ENCODE measurements around the gene DCDC2C.

DNA sequence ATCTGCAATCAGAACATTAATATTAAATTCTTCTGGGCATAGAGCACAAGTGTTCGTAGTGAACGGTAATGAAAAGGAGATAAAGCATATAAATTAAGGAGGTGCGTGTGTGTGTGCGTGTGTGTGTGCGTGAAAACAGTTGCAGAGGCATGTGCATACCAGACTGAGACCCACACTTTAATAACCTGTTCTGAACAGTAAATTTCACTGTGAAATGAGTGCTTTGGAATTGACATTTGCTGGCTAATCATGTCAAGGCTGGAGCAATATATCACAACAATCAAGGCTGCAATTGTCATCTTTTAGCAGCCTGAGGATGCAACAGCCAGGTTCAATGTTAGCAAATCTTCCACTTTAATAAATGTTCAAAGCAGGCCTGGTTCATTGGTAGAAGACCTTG, 57.9 kb downstream of the DCDC2C start:
- TF ChIP-seq, protein P1, sequence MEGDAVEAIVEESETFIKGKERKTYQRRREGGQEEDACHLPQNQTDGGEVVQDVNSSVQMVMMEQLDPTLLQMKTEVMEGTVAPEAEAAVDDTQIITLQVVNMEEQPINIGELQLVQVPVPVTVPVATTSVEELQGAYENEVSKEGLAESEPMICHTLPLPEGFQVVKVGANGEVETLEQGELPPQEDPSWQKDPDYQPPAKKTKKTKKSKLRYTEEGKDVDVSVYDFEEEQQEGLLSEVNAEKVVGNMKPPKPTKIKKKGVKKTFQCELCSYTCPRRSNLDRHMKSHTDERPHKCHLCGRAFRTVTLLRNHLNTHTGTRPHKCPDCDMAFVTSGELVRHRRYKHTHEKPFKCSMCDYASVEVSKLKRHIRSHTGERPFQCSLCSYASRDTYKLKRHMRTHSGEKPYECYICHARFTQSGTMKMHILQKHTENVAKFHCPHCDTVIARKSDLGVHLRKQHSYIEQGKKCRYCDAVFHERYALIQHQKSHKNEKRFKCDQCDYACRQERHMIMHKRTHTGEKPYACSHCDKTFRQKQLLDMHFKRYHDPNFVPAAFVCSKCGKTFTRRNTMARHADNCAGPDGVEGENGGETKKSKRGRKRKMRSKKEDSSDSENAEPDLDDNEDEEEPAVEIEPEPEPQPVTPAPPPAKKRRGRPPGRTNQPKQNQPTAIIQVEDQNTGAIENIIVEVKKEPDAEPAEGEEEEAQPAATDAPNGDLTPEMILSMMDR (IDR thresholded peaks at IDR 0.05): no peak
- TF ChIP-seq SP1 (CRISPR knock-in tag; conservative IDR thresholded peaks at IDR 0.05) (no peak), ELF4 (CRISPR knock-in tag; IDR thresholded peaks at IDR 0.05; ENCODE audit: low read depth) (no peak), PRRX2 (CRISPR knock-in tag; IDR thresholded peaks at IDR 0.05) (no peak), MAX (CRISPR knock-in tag; IDR thresholded peaks at IDR 0.05) (no peak), RELA (CRISPR knock-in tag; IDR thresholded peaks at IDR 0.05; ENCODE audit: borderline replicate concordance) (no peak), NR2C2 (CRISPR knock-in tag; IDR thresholded peaks at IDR 0.05) (no peak), CREB1 (CRISPR knock-in tag; IDR thresholded peaks at IDR 0.05) (no peak), AFF4 (CRISPR knock-in tag; IDR thresholded peaks at IDR 0.05; ENCODE audit: borderline replicate concordance) (no peak), ZNF423 (CRISPR knock-in tag; IDR thresholded peaks at IDR 0.05) (no peak), ARID4B (CRISPR knock-in tag; IDR thresholded peaks at IDR 0.05; ENCODE audit: borderline replicate concordance) (no peak)
- TF ChIP-seq, protein P2, sequence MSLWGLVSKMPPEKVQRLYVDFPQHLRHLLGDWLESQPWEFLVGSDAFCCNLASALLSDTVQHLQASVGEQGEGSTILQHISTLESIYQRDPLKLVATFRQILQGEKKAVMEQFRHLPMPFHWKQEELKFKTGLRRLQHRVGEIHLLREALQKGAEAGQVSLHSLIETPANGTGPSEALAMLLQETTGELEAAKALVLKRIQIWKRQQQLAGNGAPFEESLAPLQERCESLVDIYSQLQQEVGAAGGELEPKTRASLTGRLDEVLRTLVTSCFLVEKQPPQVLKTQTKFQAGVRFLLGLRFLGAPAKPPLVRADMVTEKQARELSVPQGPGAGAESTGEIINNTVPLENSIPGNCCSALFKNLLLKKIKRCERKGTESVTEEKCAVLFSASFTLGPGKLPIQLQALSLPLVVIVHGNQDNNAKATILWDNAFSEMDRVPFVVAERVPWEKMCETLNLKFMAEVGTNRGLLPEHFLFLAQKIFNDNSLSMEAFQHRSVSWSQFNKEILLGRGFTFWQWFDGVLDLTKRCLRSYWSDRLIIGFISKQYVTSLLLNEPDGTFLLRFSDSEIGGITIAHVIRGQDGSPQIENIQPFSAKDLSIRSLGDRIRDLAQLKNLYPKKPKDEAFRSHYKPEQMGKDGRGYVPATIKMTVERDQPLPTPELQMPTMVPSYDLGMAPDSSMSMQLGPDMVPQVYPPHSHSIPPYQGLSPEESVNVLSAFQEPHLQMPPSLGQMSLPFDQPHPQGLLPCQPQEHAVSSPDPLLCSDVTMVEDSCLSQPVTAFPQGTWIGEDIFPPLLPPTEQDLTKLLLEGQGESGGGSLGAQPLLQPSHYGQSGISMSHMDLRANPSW (CRISPR knock-in tag; conservative IDR thresholded peaks at IDR 0.05; ENCODE audit: low read depth): no peak

Measured in WTC11 (cell line).